Erythroblast (primary cell): ENCODE results near the gene PLAGL2.
"Not testable (repeated sequence)": the region's sequence is repeated elsewhere in the genome, so short reads cannot be mapped to it uniquely, and the experiment has no call there.

Source experiments
- GATA1 ChIP-seq: IDR thresholded peaks from 2 replicates; pipeline ENCODE4 v1.6.1; 2011; ENCODE audit warnings: low read depth, mild to moderate bottlenecking, control low read depth, low read length, moderate library complexity
- POLR2A ChIP-seq: IDR thresholded peaks from 2 replicates; pipeline ENCODE4 v1.6.1; 2011; ENCODE audit warnings: mild to moderate bottlenecking, low read length

DNA sequence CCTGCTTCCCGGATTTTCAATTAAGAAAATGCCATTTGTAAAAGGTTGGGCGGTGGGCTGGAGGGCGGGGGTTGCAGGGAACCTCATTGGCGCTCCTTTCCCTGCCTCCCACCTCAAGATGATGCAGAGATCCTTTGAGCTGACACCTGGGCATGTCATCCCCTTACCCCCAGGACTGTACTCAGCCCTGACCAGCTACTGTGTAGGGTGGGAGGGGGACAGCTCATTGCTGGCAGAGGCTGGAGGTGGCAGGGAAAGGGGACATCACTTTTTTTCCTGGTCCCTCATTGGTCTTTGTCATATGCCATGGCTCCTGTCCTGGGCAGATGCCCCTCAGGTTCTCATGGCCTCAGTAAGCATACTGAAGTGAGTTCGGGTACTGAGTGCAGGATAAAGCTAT is 14.2 kb downstream of the PLAGL2 start:
- TF ChIP-seq POLR2A, GATA1: not testable (repeated sequence)
